ENCODE measurements around the gene ADSL. TPM values are rescaled to one million over a fixed set of nuclear protein-coding genes. Genes with fewer than 3 reads are reported as not detected.

ADSL gene
- total and polyA plus RNA-seq, 2 of the 8 experiments (the other 6 are each of a cell fraction or from before 2014, with no cell fraction given) = 197 to 218 TPM

DNA sequence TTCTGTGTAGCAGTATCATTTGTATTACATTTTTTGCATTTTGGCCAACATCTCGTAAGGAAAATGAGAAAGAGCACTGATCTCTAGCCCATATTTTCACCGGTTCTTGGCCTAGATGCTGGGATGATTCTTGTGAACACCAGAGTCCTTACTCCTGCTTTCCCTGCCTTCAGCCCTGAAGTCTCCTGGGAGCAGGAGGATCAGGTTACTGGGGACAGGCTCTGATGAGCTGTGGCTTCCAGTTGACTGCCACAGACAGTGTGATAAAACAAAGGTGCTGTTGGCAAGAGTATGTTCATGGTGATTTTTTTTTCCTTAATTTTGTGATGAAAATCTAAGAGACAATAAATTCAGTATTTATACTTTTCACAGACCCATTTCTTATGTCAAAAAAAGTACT is 34.2 kb upstream of the ADSL start:
- Histone ChIP-seq H3K18ac (ENCODE audit: extremely low read depth, low read length) (no peak overlapping the region), H2BK120ac (replicated peaks; ENCODE audit: low read depth, low read length) (no peak overlapping the region), H2BK15ac (ENCODE audit: low read length) (no peak overlapping the region), H3K27ac (ENCODE audit: low read depth, low read length) (no peak overlapping the region), H3K56ac (replicated peaks; ENCODE audit: insufficient read length, low read depth, low read length) (no peak overlapping the region), H3K9ac (replicated peaks in 1 of 4; ENCODE audit: extremely low read depth in 1 of 4, low read depth in 3 of 4, low read length in 3 of 4) (no peak overlapping the region), H3K79me1 (ENCODE audit: low read depth, low read length) (no peaks in the 10 kb centered on the region), H4K8ac (ENCODE audit: extremely low read depth, insufficient read depth, low read length) (no peak overlapping the region), H3K27me3 (replicated peaks in 1 of 4; ENCODE audit: control insufficient read depth in 3 of 4, extremely low read depth in 1 of 4, insufficient read depth in 3 of 4, low read length in 3 of 4) (no peaks in the 10 kb centered on the region), H3K36me3 (ENCODE audit: control insufficient read depth in 2 of 4, insufficient read depth in 4 of 4, low read length in 3 of 4) (peaks cover 38 to 91% (median 73%) of the 10 kb centered on the region in 4 experiments), H3K23ac (ENCODE audit: insufficient read length) (no peak overlapping the region), H3K14ac (ENCODE audit: insufficient read length) (no peak overlapping the region), H4K5ac (ENCODE audit: insufficient read length, low read depth, low read length) (no peak overlapping the region), H4K20me1 (replicated peaks in 1 of 2; ENCODE audit: control insufficient read depth in 1 of 2, insufficient read depth in 2 of 2, low read length in 2 of 2) (peaks cover 0 to 3% of the 10 kb centered on the region in 2 experiments), H3K79me2 (ENCODE audit: control insufficient read depth in 1 of 2, insufficient read depth in 2 of 2, low read length in 2 of 2) (no peaks in the 10 kb centered on the region), H2BK20ac (ENCODE audit: low read length) (no peak overlapping the region), H3K9me3 (ENCODE audit: insufficient read depth in 2 of 2, low read depth in 1 of 2, low read length in 1 of 2) (no peaks in the 10 kb centered on the region), H2AK5ac (ENCODE audit: low read depth, low read length) (no peak overlapping the region), H3K4me1 (replicated peaks in 1 of 4; ENCODE audit: control insufficient read depth in 3 of 4, insufficient read depth in 4 of 4, low read length in 3 of 4) (no peaks in the 10 kb centered on the region), H3K4me2 (ENCODE audit: insufficient read depth in 1 of 2, low read depth in 2 of 2, low read length in 2 of 2) (no peak overlapping the region), H4K91ac (replicated peaks; ENCODE audit: insufficient read length, low read length) (no peak overlapping the region), H3K4me3 (ENCODE audit: extremely low read depth in 1 of 4, insufficient read depth in 2 of 4, low read depth in 3 of 4, low read length in 4 of 4) (no peak overlapping the region), H2BK5ac (ENCODE audit: low read depth, low read length) (no peak overlapping the region), H3K4ac (replicated peaks; ENCODE audit: insufficient read length, low read depth, low read length) (no peak overlapping the region), H3K23me2 (ENCODE audit: low read depth, low read length) (no peaks in the 10 kb centered on the region), H2BK12ac (ENCODE audit: low read depth, low read length) (no peak overlapping the region), H2AFZ (ENCODE audit: low read length) (no peak overlapping the region)
- FAIRE-seq (no peak), DNase-seq (ENCODE audit: low read depth in 1 of 2, low spot score in 2 of 2) (no peak)
- CTCF ChIA-PET (ENCODE audit: partially characterized antibody) = interaction anchor here (1.3 kb wide), 1 partner anchor 37 kb away, joined by 4 read pairs; no protein-coding TSS in a partner anchor
- POLR2A ChIA-PET (ENCODE audit: partially characterized antibody) = no interaction called here
- whole genome bisulfite sequencing, 2 experiments (ENCODE audit: extremely low coverage in 1 of 2, insufficient coverage in 1 of 2, insufficient read length in 1 of 2, insufficient replicate concordance in 2 of 2, low coverage in 1 of 2, low lambda C conversion rate in 2 of 2, missing lambda C conversion rate in 1 of 2) = 90% methylated on average over 2 of the region's 2 CpGs; no CpG with 5 or more reads in 1 of the 2 experiments
- TF ChIP-seq TBP (IDR thresholded peaks at IDR 0.05; ENCODE audit: low read depth, low read length) = no peak

Data from H1 (cell line).